Articular chondrocyte of knee joint (primary cell): ENCODE results near the gene NOL4L. TPM values are rescaled to one million over a fixed set of nuclear protein-coding genes. Genes with fewer than 3 reads are reported as not detected.

Experiments
- total RNA-seq: library from RNA; depleted of rRNA; stranded (reverse); fragments of >200 nt; gene quantifications from 2 replicates; pipeline ENCODE4 v1.2.3, GENCODE V29; 2012

NOL4L gene
- 9.7 and 9.8 TPM in 2 replicates for total RNA-seq

GRCh38 chr20:32585011-32585585 is at the start of gene NOL4L:
NOL4L (minus strand) TSS chr20:32585333; CDS start chr20:32584890, 443 bp downstream.

Other genes starting within 250 kb of the NOL4L start
- gene ASXL1, start 227.0 kb downstream of the NOL4L start, total RNA-seq, result 69.1 and 74.6 TPM in 2 replicates
- under 0.01 TPM in 1 of 2 replicates, not detected in the other for gene C20orf203, start 88.6 kb upstream of the NOL4L start, total RNA-seq
- gene COMMD7, start 158.1 kb upstream of the NOL4L start, total RNA-seq, result 46.0 and 56.1 TPM in 2 replicates
- 1.8 and 2.0 TPM in 2 replicates for gene DNMT3B, start 177.1 kb upstream of the NOL4L start, total RNA-seq
- gene MAPRE1, start 234.6 kb upstream of the NOL4L start, total RNA-seq, result 80.1 and 83.6 TPM in 2 replicates